Measurements from ENCODE around the gene KMT2A. TPM values are rescaled to one million over a fixed set of nuclear protein-coding genes. Genes with fewer than 3 reads are reported as not detected.

Gene KMT2A
- total and polyA plus RNA-seq, 8 donors, result 45.8 to 61.7 (median 54.3) TPM

GRCh38 chr11:118435290-118435892 is 901 bp upstream of the KMT2A start:
- Histone ChIP-seq H3K36me3 (no peaks in the 10 kb centered on the region), H3K4me3 (peak overlapping the region; percentile 56 to 99), H3K27ac (peak overlapping the region; percentile 83 to 86), H3K27me3 (no peaks in the 10 kb centered on the region), H3K4me1 (peaks cover 23 to 37% of the 10 kb centered on the region in 2 donors), H3K9me3 (no peaks in the 10 kb centered on the region)
- intact Hi-C loops (cut with DNase I), result no loop called here
- no peak for TF ChIP-seq CTCF (IDR thresholded peaks at IDR 0.05)
- peak; percentile 60 to 88 (median 67) for DNase-seq
- peak; percentile 35 for ATAC-seq

GRCh38 chr11:118436639-118437207 is 431 bp downstream of the KMT2A start:
- Histone ChIP-seq H3K4me1 (peaks cover 28 to 49% of the 10 kb centered on the region in 2 donors), H3K27ac (peak overlapping the region; percentile 83 to 86), H3K36me3 (no peaks in the 10 kb centered on the region), H3K4me3 (peak overlapping the region; percentile 91 to 99), H3K27me3 (no peaks in the 10 kb centered on the region), H3K9me3 (no peaks in the 10 kb centered on the region)
- intact Hi-C loops (cut with DNase I), result no loop called here
- ATAC-seq (no peak), DNase-seq (peak in 2 of 4 donors; percentile 38 to 85)
- TF ChIP-seq CTCF (IDR thresholded peaks at IDR 0.05), result no peak

- Histone ChIP-seq H3K4me1 (peaks cover 34 to 56% of the 10 kb centered on the region in 2 donors), H3K36me3 (no peaks in the 10 kb centered on the region), H3K27me3 (no peaks in the 10 kb centered on the region), H3K9me3 (no peaks in the 10 kb centered on the region), H3K4me3 (peak overlapping the region; percentile 91 to 99), H3K27ac (peak overlapping the region; percentile 83 to 86)
- no peak for TF ChIP-seq CTCF (IDR thresholded peaks at IDR 0.05)
- DNase-seq (peak in 3 of 4 donors; percentile 51 to 72 (median 56)), ATAC-seq (no peak)
- intact Hi-C loops (cut with DNase I), result no loop called here
These were observed 1.2 kb downstream of the KMT2A start for GRCh38 chr11:118437208-118438125.

GRCh38 chr11:118438314-118438931 is 2.1 kb downstream of the KMT2A start:
- TF ChIP-seq CTCF (IDR thresholded peaks at IDR 0.05), result no peak
- Histone ChIP-seq H3K36me3 (no peaks in the 10 kb centered on the region), H3K9me3 (no peaks in the 10 kb centered on the region), H3K4me1 (peaks cover 34 to 66% of the 10 kb centered on the region in 2 donors), H3K27ac (peak overlapping the region; percentile 83 to 86), H3K4me3 (peak overlapping the region; percentile 91 to 99), H3K27me3 (no peaks in the 10 kb centered on the region)
- intact Hi-C loops (cut with DNase I), result no loop called here
- ATAC-seq (peak; percentile 5), DNase-seq (peak in 3 of 4 donors; percentile 50 to 90 (median 73))

Data from left lung (tissue), 10 donors.